Measurements from ENCODE around the gene PGBD2.
"Not testable (repeated sequence)": the region's sequence is repeated elsewhere in the genome, so short reads cannot be mapped to it uniquely, and the experiment has no call there.

PGBD2 gene

GRCh38 chr1:248906009-248906752, at the start of gene PGBD2:
TSS of gene PGBD2 (plus strand) at chr1:248906235. CDS start at chr1:248913863, 7,628 bp downstream.
- peak; percentile 96 for DNase-seq (ENCODE audit: low spot score)

- no peak for DNase-seq (ENCODE audit: low spot score)
Measured at GRCh38 chr1:248857201-248857600, 48.8 kb upstream of the PGBD2 start.

- DNase-seq (ENCODE audit: low spot score): no peak
Measured at GRCh38 chr1:248857749-248858095, 48.3 kb upstream of the PGBD2 start.

GRCh38 chr1:248858096-248858890, 47.7 kb upstream of the PGBD2 start:
- peak; percentile 30 for DNase-seq (ENCODE audit: low spot score)

GRCh38 chr1:248858891-248859889, 46.8 kb upstream of the PGBD2 start, which contains the start of gene ZNF692:
TSS of gene ZNF692 (minus strand) at chr1:248859085. CDS start at chr1:248858309, 776 bp downstream.
- DNase-seq (ENCODE audit: low spot score): peak; percentile 97

GRCh38 chr1:248860007-248860406, 46.0 kb upstream of the PGBD2 start:
- no peak for DNase-seq (ENCODE audit: low spot score)

GRCh38 chr1:248861616-248862015, 44.4 kb upstream of the PGBD2 start:
- no peak for DNase-seq (ENCODE audit: low spot score)

GRCh38 chr1:248862695-248862997, 43.4 kb upstream of the PGBD2 start:
- DNase-seq (ENCODE audit: low spot score): peak; percentile 31

- DNase-seq (ENCODE audit: low spot score): peak; percentile 72
Measured at GRCh38 chr1:248862998-248863881, 42.8 kb upstream of the PGBD2 start.

GRCh38 chr1:248871837-248872401, 34.1 kb upstream of the PGBD2 start:
- DNase-seq (ENCODE audit: low spot score): no peak

GRCh38 chr1:248872752-248873408, 33.2 kb upstream of the PGBD2 start:
- DNase-seq (ENCODE audit: low spot score): peak; percentile 54

GRCh38 chr1:248873409-248873992, 32.5 kb upstream of the PGBD2 start:
- peak; percentile 96 for DNase-seq (ENCODE audit: low spot score)

GRCh38 chr1:248873993-248874533, 32.0 kb upstream of the PGBD2 start:
- peak; percentile 91 for DNase-seq (ENCODE audit: low spot score)

- DNase-seq (ENCODE audit: low spot score): no peak
Measured at GRCh38 chr1:248881261-248881660, 24.8 kb upstream of the PGBD2 start.

GRCh38 chr1:248882427-248882826, 23.6 kb upstream of the PGBD2 start:
- DNase-seq (ENCODE audit: low spot score): not testable (repeated sequence)

GRCh38 chr1:248884632-248885295, 21.3 kb upstream of the PGBD2 start:
- DNase-seq (ENCODE audit: low spot score): no peak

- no peak for DNase-seq (ENCODE audit: low spot score)
Measured at GRCh38 chr1:248885646-248886045, 20.4 kb upstream of the PGBD2 start.

- DNase-seq (ENCODE audit: low spot score): no peak
Measured at GRCh38 chr1:248886237-248886895, 19.7 kb upstream of the PGBD2 start.

GRCh38 chr1:248889914-248890243, 16.2 kb upstream of the PGBD2 start:
- DNase-seq (ENCODE audit: low spot score): not testable (repeated sequence)

Measured in activated CD4-positive, alpha-beta T cell treated with anti-CD3 and anti-CD28 coated beads, Interleukin-2, Interleukin-4, amounts not matched to agents 100 ng/mL and 50 ng/mL, durations not matched to agents 16 hours and 8 hours (primary cell).